Muscle of back (tissue), 13 donors: ENCODE measurements around the gene POP7. TPM values are rescaled to one million over a fixed set of nuclear protein-coding genes. Genes with fewer than 3 reads are reported as not detected.
"Not testable (repeated sequence)": the region's sequence is repeated elsewhere in the genome, so short reads cannot be mapped to it uniquely, and the experiment has no call there.

ENCODE experiments used
- DNase-seq, 3 donors: peaks; one replicate each; pipeline versions ENCODE4 v3.0.0 to v3.0.0-alpha.2; 2013
- long read RNA-seq, 9 donors: transcript quantifications; one replicate each; lab custom pipeline, GENCODE V29; 2026
- polyA plus RNA-seq, 10 donors: library from polyadenylated mRNA; unstranded; fragments of 120-200 nt; gene quantifications; one replicate each; pipeline ENCODE4 v1.2.1, GENCODE V29; 2013; ENCODE audit not compliant: insufficient read length in 10 of 10

POP7 gene
- polyA plus RNA-seq: 10 to 100 TPM; 13.6 to 33.1 (median 18.9) TPM
- long read RNA-seq, donor 1, transcript POP7-201 (2 exons, 927 nt): major isoform, 14 of 14 reads
- long read RNA-seq, donor 1, partial matches to known transcripts: 0 of 14 reads
- long read RNA-seq, donor 1, other reads (novel, unspliced or antisense): 0 of 14 reads
- long read RNA-seq, donor 2, transcript POP7-201 (2 exons, 927 nt): major isoform, 8 of 8 reads
- long read RNA-seq, donor 2, partial matches to known transcripts: 0 of 8 reads
- long read RNA-seq, donor 2, other reads (novel, unspliced or antisense): 0 of 8 reads
- long read RNA-seq, donor 3: 0 reads
- long read RNA-seq, donor 4, transcript POP7-201 (2 exons, 927 nt): major isoform, 8 of 8 reads
- long read RNA-seq, donor 4, partial matches to known transcripts: 0 of 8 reads
- long read RNA-seq, donor 4, other reads (novel, unspliced or antisense): 0 of 8 reads
- long read RNA-seq, donor 5, transcript POP7-201 (2 exons, 927 nt): major isoform, 23 of 28 reads
- long read RNA-seq, donor 5, partial matches to known transcripts: 5 of 28 reads
- long read RNA-seq, donor 5, other reads (novel, unspliced or antisense): 0 of 28 reads
- long read RNA-seq, donor 6, transcript POP7-201 (2 exons, 927 nt): major isoform, 24 of 29 reads
- long read RNA-seq, donor 6, partial matches to known transcripts: 5 of 29 reads
- long read RNA-seq, donor 6, other reads (novel, unspliced or antisense): 0 of 29 reads
- long read RNA-seq, donor 7, transcript POP7-201 (2 exons, 927 nt): major isoform, 12 of 12 reads
- long read RNA-seq, donor 7, partial matches to known transcripts: 0 of 12 reads
- long read RNA-seq, donor 7, other reads (novel, unspliced or antisense): 0 of 12 reads
- long read RNA-seq, donor 8, transcript POP7-201 (2 exons, 927 nt): major isoform, 18 of 18 reads
- long read RNA-seq, donor 8, partial matches to known transcripts: 0 of 18 reads
- long read RNA-seq, donor 8, other reads (novel, unspliced or antisense): 0 of 18 reads
- long read RNA-seq, donor 9, transcript POP7-201 (2 exons, 927 nt): major isoform, 5 of 5 reads
- long read RNA-seq, donor 9, partial matches to known transcripts: 0 of 5 reads
- long read RNA-seq, donor 9, other reads (novel, unspliced or antisense): 0 of 5 reads

DNA sequence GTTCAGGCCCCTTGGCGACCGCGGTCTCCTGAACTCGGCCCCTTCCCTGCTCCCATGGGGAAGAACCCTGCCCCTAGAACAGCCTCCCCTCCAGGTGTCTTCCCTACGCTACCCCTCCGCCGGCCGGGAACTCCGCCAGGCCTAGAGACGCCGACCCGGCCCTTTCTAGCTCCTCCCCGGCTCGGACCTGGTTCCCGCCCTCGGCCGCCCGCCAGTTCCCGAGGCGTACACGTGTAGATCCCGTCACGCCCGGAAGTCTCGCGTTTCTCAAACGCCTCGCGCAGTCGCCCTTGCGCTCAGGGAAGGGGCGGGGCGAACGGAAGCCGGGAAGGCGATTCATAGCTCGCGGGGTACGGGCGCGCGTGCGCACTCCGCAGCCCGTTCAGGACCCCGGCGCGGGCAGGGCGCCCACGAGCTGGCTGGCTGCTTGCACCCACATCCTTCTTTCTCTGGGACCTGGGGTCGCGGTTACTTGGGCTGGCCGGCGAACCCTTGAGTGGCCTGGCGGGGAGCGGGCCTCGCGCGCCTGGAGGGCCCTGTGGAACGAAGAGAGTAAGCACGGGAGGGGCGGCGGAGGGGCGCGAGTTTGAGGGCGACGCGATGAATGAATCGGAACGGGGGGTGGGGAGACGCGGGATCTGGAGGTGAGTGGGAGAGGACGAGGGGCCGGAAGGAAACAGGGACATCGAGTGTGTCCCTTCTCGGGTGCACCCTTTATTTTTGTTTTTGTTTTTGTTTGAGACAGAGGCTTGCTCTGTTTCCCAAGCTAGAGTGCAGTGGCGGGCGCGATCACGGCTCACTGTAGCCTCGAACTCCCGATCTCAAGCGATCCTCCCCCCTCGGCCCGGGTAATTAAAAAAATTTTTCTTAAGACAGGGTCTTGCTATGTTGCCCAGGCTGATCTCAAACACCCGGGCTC is at the start of gene POP7:
TSS of gene POP7 (plus strand) at position 369 of the 919 bp plus-strand sequence. CDS start 710 bp downstream, outside the sequence.
- DNase-seq: peak; percentile 99 to 100 (median 99)

DNA sequence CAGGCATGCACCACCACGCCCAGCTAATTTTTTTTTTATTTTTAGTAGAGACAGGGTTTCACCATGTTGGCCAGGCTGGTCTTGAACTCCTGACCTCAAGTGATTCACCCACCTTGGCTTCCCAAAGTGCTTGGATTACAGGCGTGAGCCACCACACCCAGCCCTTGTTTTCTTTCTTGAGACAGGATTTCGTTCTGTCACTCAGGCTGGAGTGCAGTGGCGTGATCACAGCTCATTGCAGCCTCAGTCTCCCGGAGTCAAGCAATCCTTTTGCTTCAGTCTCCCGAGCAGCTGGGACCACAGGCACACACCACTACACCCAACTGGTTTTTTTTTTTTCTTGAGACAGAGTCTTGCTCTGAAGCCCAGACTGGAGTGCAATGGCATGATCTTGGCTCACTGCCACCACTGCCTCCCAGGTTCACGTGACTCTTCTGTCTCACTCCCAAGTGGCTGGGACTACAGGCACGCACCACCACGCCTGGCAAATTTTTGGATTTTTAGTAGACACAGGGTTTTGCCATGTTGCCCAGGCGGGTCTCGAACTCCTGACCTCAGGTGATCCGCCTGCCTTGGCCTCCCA is 43.6 kb upstream of the POP7 start:
- DNase-seq: not testable (repeated sequence)

DNA sequence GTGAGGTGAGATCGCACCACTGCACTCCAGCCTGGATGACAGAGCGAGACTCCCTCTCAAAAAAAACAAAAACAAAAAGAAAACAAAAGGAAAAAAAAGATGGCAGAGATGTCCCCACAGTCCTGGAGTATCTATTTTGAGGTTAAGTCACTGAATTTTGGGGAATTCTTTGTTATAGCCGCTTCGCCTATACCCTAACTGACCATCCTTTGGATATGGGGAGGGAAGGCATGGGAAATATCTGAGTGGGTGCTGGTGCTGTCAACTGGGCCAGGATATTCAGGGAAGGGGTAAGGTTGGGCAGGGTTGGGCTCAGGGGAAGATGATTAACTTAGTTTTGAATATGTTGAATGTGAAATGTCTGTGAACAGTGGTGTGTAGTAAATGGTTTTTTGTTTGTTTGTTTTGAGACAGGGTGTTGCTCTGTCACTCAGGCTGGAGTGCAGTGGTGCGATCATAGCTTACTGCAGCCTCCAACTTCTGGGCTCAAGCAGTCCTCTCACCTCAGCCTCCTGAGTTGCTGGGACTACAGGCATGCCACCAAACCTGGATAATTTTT is 40.7 kb upstream of the POP7 start:
- no peak for DNase-seq

DNA sequence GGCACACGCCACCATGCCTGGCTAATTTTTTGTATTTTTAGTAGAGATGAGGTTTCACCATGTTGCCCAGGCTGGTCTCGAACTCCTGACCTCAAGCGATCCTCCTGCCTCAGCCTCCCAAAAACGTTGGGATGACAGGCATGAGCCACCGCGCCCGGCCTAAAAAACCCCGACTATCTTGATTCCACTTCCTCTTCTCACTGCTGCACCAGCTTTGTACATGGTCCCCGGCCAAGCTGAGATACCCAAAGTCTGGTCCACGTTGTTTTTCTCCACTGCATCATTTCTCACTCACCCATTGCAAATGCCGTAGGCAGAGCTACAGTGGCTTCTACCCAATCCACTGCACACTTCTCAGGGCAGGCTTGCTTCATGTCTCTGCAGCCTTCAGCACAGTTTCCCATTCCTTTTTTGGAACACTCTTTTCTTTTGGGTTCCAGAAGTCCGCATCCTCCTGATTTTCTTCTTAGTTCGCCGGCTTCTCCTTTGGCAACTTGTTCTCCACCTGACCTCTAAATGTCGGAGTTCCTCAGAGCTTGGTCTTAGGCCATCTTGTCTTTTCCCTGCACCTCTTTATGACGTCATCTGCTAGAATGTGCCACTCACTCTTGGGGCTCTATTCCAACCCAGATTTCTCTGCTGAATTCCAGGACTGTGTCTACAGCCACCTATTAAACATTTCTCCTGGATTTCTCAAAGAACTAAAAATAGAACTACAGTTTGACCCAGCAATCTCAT is 38.4 kb upstream of the POP7 start:
- no peak for DNase-seq

DNA sequence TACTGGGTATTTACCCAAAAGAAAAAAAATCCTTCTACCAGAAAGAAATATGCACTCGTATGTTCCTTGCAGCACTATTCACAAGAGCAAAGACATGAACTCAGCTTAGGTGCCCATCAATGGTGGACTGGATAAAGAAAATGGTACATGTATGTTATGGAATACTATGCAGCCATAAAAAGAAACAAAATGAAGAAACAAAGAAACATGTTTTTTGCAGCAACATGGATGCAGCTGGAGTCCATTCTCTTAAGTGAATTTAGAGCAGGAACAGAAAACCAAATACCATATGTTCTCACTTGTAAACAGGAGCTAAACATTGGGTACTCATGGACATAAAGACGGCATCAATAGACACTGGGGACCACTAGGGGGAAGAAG is 37.9 kb upstream of the POP7 start:
- no peak for DNase-seq

DNA sequence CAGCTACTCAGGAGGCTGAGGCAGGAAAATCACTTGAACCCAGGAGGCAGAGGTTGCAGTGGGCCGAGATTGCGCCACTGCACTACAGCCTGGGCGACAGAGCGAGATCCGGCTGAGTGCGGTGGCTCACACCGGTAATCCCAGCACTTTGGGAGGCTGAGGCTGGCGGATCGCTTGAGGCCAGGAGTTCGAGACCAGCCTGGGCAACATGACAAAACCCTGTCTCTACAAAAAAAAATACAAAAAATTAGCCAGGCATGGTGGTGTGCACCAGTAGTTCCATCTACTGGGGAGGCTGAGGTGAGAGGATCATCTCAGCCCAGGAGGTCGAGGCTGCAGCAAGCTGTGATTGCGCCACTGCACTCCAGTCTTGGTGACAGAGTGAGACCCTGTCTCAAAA is 36.8 kb upstream of the POP7 start:
- not testable (repeated sequence) for DNase-seq

DNA sequence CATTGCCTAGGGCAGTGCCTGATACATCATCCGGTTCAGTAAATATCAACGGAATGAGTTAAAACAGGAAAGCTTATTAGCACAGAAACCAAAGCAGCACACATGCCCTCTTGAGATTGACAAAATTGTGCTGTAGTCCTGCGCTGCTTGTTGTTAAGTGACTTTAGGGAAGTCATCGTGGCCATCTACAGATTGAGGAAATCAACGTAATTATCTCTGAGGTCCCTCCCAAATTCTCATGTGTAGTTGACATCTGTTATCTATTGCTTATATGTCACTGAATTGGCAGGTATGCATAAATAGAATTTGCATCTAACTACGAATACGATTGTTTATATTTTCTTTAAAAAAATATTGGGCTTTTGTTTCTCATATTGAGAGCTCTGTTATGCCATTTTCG is 35.8 kb upstream of the POP7 start:
- DNase-seq: no peak

DNA sequence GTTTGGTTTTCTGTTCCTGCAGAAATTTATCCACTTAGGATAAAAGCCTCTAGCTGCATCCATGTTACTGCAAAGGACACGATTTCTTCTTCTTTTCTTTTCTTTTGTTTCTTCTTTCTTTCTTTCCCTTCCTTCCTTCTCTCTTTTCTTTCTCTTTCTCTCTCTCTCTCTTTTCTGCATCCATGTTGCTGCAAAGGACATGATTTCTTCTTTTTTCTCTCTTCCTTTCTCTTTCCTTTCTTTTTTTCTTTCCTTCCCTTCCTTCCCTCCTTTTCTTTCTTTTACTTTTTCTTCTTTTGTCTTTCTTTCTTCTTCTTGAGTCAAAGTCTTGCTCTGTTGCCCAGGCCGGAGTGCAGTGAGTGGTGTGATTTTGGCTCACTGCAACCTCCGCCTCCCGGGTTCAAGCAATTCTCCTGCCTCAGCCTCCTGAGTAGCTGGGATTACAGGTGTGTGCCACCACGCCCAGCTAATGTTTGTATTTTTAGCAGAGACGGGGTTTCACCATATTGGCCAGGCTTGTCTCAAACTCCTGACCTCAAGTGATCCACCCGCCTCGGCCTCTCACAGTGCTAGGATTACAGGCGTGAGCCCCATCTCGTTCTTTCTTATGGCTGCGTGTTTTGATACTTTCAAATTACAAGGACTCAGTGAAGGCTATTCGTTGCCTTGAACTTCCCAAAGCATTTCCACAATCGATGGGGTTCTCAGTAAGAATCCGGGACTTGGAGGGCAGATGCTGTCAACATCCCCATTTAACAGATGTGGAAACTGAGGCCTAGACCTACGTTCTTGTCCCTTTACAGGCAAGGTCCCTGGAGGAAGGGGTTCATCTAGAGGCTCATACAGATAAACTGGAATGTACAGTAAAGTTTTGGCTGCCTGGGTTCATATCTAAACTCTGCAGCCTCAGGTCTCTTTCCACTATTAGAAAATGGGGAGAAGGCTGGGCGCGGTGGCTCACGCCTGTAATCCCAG is 34.3 kb upstream of the POP7 start:
- DNase-seq: no peak

DNA sequence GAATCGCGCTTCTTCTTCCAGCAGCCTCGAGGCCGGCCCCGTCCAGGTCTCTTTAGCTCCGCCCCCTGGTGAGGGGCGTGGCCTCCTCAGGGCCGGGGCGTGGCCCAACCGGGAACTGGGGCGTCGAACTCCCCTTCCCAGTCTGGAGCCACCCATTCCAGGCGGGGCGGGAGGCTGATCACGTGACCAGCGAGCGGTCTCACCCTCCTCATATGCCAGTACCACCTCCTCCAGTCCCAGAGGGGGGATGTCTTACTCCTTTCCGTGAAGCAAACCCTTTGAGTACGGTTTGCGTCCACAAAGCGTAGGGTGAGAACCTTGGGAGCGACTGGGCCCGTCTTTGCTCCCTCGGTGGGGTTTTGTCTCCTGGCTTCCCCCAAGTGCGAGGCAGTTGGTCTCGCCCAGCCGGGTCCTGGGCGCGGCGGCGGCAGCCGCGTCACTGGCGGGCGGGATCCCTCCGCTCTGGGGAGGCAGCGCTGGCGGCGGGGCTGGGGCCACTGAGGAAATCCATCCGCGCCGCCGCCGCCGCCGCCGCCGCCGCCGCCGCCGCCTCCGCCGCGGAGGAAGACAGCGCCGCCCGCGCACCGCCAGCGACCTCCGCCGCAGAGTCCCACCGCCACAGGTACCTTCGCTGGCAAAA is 32.5 kb upstream of the POP7 start, which contains the start of gene GNB2:
TSS of gene GNB2 (plus strand) at position 439 of the 640 bp plus-strand sequence. CDS start 2,526 bp downstream, outside the sequence.
- peak; percentile 98 to 100 (median 99) for DNase-seq

DNA sequence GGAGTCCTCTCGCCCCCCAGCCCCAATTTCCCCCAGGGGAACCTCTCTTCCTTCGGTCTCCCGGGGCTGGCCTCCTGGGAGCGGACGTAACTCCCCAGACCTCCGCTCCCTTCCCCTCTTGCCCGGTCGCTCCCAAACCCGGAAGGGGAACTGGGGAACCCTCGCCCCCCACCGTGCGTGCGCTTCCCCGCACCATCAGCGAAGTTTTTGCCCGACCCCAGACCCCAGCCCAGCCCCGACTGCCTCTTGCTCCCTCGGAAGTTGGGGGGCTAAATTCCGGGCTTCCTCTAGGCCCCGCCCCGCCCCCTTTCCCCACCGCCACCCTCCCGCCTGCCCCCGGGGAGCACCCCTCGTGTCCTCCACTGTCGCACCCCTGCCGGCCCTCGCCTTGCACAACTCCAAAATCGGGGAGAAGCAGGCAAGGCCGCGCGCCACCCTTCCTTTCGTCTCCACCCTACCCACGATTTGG is 31.9 kb upstream of the POP7 start:
- DNase-seq: peak in 2 of 3 donors; percentile 52 to 76

DNA sequence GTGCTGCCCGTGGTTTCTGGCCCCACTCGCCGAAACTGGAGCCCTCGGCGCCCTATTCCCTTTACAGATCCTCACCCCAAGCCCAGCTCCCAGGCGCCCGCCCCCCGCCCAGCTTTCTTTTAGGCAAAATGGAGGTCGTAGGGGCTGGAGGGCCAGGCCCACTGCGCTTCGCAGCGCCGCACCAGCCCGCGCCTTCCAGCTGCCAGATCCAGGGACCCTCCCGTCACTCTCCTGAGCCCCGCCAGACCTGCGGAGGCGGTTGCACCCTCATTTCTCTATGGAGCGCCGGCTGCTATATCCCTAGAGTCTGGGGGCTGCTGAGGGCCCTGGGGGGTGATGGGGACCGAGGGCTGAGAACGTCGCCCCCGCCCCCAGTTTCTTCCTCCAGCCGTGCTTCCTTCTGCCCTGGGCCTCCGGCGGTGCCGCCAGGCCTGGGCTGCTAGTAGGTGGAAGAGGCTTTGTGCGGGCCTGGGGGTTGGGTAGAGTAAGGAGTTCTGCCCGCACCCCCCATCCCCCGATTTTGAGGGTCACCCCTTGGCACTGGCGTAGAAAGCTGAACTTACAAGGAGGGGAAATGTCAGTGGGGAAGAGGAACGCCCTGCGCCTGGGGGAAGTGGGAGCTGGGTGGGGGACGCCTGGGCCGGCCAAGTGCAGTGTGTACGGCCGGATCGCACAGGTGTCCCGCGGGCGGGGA is 31.4 kb upstream of the POP7 start:
- peak in 1 of 3 donors; percentile 74 for DNase-seq

DNA sequence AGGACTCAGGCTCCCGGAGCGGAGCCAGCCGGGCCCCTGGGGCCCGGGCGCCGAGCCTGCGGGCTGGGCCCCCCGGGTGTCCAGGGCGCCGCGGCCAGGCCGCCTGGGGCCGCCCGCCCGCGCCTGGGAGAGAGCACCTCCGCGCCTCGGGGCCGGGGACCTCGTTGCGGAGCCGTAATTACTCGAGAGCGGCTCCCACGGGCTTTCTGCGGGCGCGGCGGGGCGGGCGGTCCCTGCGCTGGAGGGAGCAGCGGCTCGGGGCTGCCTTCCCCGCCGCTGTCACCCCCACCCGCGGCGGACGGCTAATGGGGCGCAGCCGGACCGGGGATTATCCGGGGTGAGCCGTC is 30.8 kb upstream of the POP7 start:
- no peak for DNase-seq

DNA sequence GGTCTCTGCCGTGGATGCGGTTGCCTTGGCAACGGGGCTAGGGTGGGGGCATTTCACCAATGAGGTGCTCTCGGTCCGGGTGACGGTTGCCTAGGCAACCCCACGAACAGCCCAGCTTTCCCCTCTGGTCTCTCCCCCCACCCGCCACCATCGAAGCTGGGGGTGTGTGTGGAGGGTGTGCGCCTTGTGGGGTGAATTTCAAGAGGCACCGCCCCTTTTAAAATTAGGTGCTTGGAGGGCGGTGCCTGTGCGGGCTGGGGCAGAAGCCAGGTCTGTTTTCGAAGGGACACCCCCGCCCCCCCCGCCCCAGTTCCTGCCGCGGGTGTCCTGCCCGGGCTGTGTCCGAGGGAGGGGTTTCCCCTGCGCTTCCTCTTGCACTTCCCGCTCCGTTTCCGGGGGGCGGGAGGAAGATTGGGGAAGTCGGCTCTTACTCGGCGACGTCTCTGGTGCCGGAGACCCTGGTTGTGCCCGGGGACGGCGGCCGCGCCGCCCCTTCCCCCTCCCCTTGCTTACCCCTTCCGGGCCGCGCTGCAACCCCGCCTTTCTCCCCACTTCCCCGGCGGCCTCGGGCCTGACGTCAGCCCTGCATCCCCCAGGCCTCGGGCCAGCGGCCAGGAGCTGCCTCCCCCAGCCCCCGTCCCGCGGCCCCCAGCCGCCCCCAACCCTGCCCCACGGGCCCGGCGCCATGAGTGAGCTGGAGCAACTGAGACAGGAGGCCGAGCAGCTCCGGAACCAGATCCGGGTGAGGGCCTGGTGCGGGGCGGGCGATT is 30.2 kb upstream of the POP7 start:
- DNase-seq: peak; percentile 45 to 89 (median 73)

DNA sequence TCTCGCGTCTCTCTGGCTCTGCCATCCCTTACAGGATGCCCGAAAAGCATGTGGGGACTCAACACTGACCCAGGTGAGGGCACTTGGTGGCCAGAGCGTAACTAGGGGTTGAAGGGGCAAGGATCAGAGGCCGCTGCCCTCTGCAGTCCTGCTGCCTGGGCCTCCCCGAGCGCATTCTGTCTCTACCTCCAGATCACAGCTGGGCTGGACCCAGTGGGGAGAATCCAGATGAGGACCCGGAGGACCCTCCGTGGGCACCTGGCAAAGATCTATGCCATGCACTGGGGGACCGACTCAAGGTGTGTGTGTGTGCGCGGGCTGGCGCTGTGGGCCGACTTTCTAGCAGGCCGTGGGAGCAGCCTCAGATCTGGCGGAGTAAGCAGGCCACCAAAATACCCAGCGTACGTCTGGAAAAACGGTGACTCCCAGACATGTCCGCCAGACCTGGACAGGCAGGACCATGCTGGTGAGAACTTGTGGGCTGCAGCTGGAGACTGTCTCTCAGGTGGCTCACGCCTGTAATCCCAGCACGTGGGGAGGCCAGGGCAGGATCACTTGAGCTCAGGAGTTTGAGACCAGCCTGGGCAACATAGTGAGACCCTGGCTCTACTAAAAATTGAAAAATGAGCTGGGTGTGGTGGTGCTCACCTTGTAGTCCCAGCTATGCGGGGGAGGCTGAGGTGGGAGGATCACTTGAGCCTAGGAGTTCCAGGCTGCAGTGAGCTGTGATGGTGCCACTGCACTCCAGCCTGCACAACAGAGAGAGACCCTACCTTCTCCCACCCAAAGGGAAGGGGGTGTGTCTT is 29.2 kb upstream of the POP7 start:
- peak in 1 of 3 donors; percentile 18 for DNase-seq
